H1 (cell line): ENCODE measurements around the gene PLAU. TPM values are rescaled to one million over a fixed set of nuclear protein-coding genes. Genes with fewer than 3 reads are reported as not detected.

Source experiments
- CTCF ChIA-PET: fragments of 300-600 bp; sonication (Branson Sonifier 250); formaldehyde crosslinking; loops from one replicate; lab custom pipeline; 2021; ENCODE audit not compliant: partially characterized antibody; lab: Charles Lee
- POLR2A ChIA-PET: fragments of 300-600 bp; sonication (Branson Sonifier 250); formaldehyde crosslinking; loops from one replicate; lab custom pipeline; 2021; ENCODE audit warnings: inconsistent platforms; ENCODE audit not compliant: partially characterized antibody; lab: Charles Lee
- DNase-seq, 2 experiments: peaks; one replicate each; pipeline versions ENCODE4 v3.0.0 to v3.0.0-alpha.2; 2010 to 2022; ENCODE audit warnings: low spot score in 2 of 2, low read depth in 1 of 2, mixed read lengths in 1 of 2
- FAIRE-seq: peaks from 2 replicates; lab custom pipeline; 2011; peaks lifted over from hg19 to GRCh38; lab: Jason Lieb, UNC
- H2AFZ ChIP-seq: 2 replicates; pipeline ENCODE4 v1.8.1; 2012; ENCODE audit warnings: low read length, inconsistent platforms
- H2AK5ac ChIP-seq: 2 replicates; pipeline ENCODE4 v1.6.1; 2013; ENCODE audit warnings: low read depth, low read length
- H2BK120ac ChIP-seq: replicated peaks from 2 replicates; pipeline ENCODE3; 2013; ENCODE audit warnings: low read depth, low read length, inconsistent platforms
- H2BK12ac ChIP-seq: 2 replicates; pipeline ENCODE4 v1.6.1; 2013; ENCODE audit warnings: low read depth, low read length
- H2BK15ac ChIP-seq: 2 replicates; pipeline ENCODE4 v1.6.1; 2013; ENCODE audit warnings: low read length
- H2BK20ac ChIP-seq: 2 replicates; pipeline ENCODE4 v1.6.1; 2013; ENCODE audit warnings: low read length
- H2BK5ac ChIP-seq: 2 replicates; pipeline ENCODE4 v1.6.1; 2013; ENCODE audit warnings: low read depth, low read length
- H3K14ac ChIP-seq: 2 replicates; pipeline ENCODE4 v1.6.1; 2013; ENCODE audit warnings: inconsistent platforms; ENCODE audit not compliant: insufficient read length
- H3K18ac ChIP-seq: 2 replicates; pipeline ENCODE4 v1.6.1; 2013; ENCODE audit warnings: low read length; ENCODE audit errors: extremely low read depth
- H3K23ac ChIP-seq: 2 replicates; pipeline ENCODE4 v1.6.1; 2013; ENCODE audit warnings: inconsistent platforms; ENCODE audit not compliant: insufficient read length
- H3K23me2 ChIP-seq: 2 replicates; pipeline ENCODE4 v1.6.1; 2013; ENCODE audit warnings: low read depth, low read length
- H3K27ac ChIP-seq: 2 replicates; pipeline ENCODE4 v1.6.1; 2011; ENCODE audit warnings: low read depth, low read length, inconsistent platforms
- H3K27me3 ChIP-seq, 4 experiments: replicated peaks in 1 of 4; 1 replicate in 1 of 4; 2 replicates in 3 of 4; pipeline versions ENCODE4 v1.6.1 to v1.8.1; 2011 to 2013; ENCODE audit warnings: low read length in 3 of 4, mild to moderate bottlenecking in 3 of 4, inconsistent platforms in 2 of 4, mixed read lengths in 2 of 4, moderate library complexity in 1 of 4; ENCODE audit not compliant: control insufficient read depth in 3 of 4, insufficient read depth in 3 of 4; ENCODE audit errors: extremely low read depth in 1 of 4
- H3K36me3 ChIP-seq, 4 experiments: 2 replicates each; pipeline versions ENCODE4 v1.6.1 to v1.8.1; 2011 to 2013; ENCODE audit warnings: mild to moderate bottlenecking in 4 of 4, low read length in 3 of 4, moderate library complexity in 2 of 4, control low read depth in 1 of 4, inconsistent platforms in 1 of 4; ENCODE audit not compliant: insufficient read depth in 4 of 4, control insufficient read depth in 2 of 4
- H3K4ac ChIP-seq: replicated peaks from 2 replicates; pipeline ENCODE3; 2013; ENCODE audit warnings: low read length, low read depth, mixed read lengths, inconsistent platforms; ENCODE audit not compliant: insufficient read length
- H3K4me1 ChIP-seq, 4 experiments: replicated peaks in 1 of 4; 1 replicate in 1 of 4; 2 replicates in 3 of 4; pipeline versions ENCODE4 v1.6.1 to v1.8.1; 2011 to 2013; ENCODE audit warnings: low read length in 3 of 4, inconsistent platforms in 2 of 4, mixed read lengths in 1 of 4; ENCODE audit not compliant: insufficient read depth in 4 of 4, control insufficient read depth in 3 of 4
- H3K4me2 ChIP-seq, 2 experiments: 2 replicates each; pipeline versions ENCODE4 v1.6.1 to v1.8.1; 2011 to 2013; ENCODE audit warnings: low read depth in 2 of 2, low read length in 2 of 2, control low read depth in 1 of 2, inconsistent platforms in 1 of 2, mild to moderate bottlenecking in 1 of 2; ENCODE audit not compliant: insufficient read depth in 1 of 2
- H3K4me3 ChIP-seq, 4 experiments: fragments of 200-600, 300-600 bp in 1 of 4; sonication (generic), shearing (Covaris generic), sonication (Bioruptor Twin) in 1 of 4; 2 replicates each; pipeline versions ENCODE4 v1.5.1 to v1.8.1; 2011 to 2016; ENCODE audit warnings: low read length in 4 of 4, low read depth in 3 of 4, control low read depth in 2 of 4, inconsistent platforms in 2 of 4, mild to moderate bottlenecking in 2 of 4, mixed read lengths in 1 of 4, moderate library complexity in 1 of 4; ENCODE audit not compliant: insufficient read depth in 2 of 4; ENCODE audit errors: extremely low read depth in 1 of 4
- H3K56ac ChIP-seq: replicated peaks from 2 replicates; pipeline ENCODE3; 2013; ENCODE audit warnings: low read depth, mild to moderate bottlenecking, mixed read lengths, low read length, inconsistent platforms; ENCODE audit not compliant: insufficient read length
- H3K79me1 ChIP-seq: 2 replicates; pipeline ENCODE4 v1.6.1; 2013; ENCODE audit warnings: low read depth, low read length, control low read depth
- H3K79me2 ChIP-seq, 2 experiments: 2 replicates each; pipeline versions ENCODE4 v1.6.1 to v1.8.1; 2012 to 2013; ENCODE audit warnings: low read length in 2 of 2, mild to moderate bottlenecking in 2 of 2, inconsistent platforms in 1 of 2; ENCODE audit not compliant: insufficient read depth in 2 of 2, control insufficient read depth in 1 of 2
- H3K9ac ChIP-seq, 4 experiments: replicated peaks in 1 of 4; 1 replicate in 1 of 4; 2 replicates in 3 of 4; pipeline versions ENCODE4 v1.6.1 to v1.8.1; 2011 to 2013; ENCODE audit warnings: low read depth in 3 of 4, low read length in 3 of 4, control low read depth in 2 of 4, mild to moderate bottlenecking in 2 of 4, moderate library complexity in 2 of 4, inconsistent platforms in 1 of 4; ENCODE audit errors: extremely low read depth in 1 of 4
- H3K9me3 ChIP-seq, 2 experiments: 2 replicates each; pipeline versions ENCODE4 v1.6.1 to v1.8.1; 2012 to 2013; ENCODE audit warnings: mild to moderate bottlenecking in 2 of 2, moderate library complexity in 2 of 2, control low read depth in 1 of 2, inconsistent platforms in 1 of 2, low read depth in 1 of 2, low read length in 1 of 2, mixed read lengths in 1 of 2; ENCODE audit not compliant: insufficient read depth in 2 of 2
- H4K20me1 ChIP-seq, 2 experiments: replicated peaks in 1 of 2; 2 replicates each; pipeline versions ENCODE3 to v1.8.1; 2011 to 2013; ENCODE audit warnings: inconsistent platforms in 2 of 2, low read length in 2 of 2, mild to moderate bottlenecking in 1 of 2; ENCODE audit not compliant: insufficient read depth in 2 of 2, control insufficient read depth in 1 of 2
- H4K5ac ChIP-seq: 2 replicates; pipeline ENCODE4 v1.6.1; 2013; ENCODE audit warnings: low read length, low read depth, mixed read lengths, inconsistent platforms; ENCODE audit not compliant: insufficient read length
- H4K8ac ChIP-seq: 2 replicates; pipeline ENCODE4 v1.8.0; 2013; ENCODE audit warnings: mild to moderate bottlenecking, moderate library complexity, low read length, inconsistent platforms; ENCODE audit not compliant: insufficient read depth; ENCODE audit errors: extremely low read depth
- H4K91ac ChIP-seq: replicated peaks from 2 replicates; pipeline ENCODE3; 2013; ENCODE audit warnings: low read length, mixed read lengths, inconsistent platforms; ENCODE audit not compliant: insufficient read length
- GABPA ChIP-seq: IDR thresholded peaks from 2 replicates; pipeline ENCODE4 v1.6.1; 2011; ENCODE audit warnings: mild to moderate bottlenecking, low read length, moderate library complexity, borderline replicate concordance; ENCODE audit not compliant: insufficient read depth
- HDAC6 ChIP-seq: IDR thresholded peaks from one replicate; pipeline ENCODE4 v1.7.1; 2012; ENCODE audit warnings: low read depth, mild to moderate bottlenecking, inconsistent platforms, low read length, moderate library complexity
- KDM4A ChIP-seq: IDR thresholded peaks from one replicate; pipeline ENCODE4 v1.7.1; 2012; ENCODE audit warnings: low read depth, mild to moderate bottlenecking, moderate library complexity, low read length, inconsistent platforms; ENCODE audit not compliant: severe bottlenecking
- SIRT6 ChIP-seq: IDR thresholded peaks from one replicate; pipeline ENCODE4 v1.7.1; 2012; ENCODE audit warnings: low read length, inconsistent platforms
- SIX5 ChIP-seq: IDR thresholded peaks from 2 replicates; pipeline ENCODE4 v1.6.1; 2011; ENCODE audit warnings: mild to moderate bottlenecking, low read depth, low read length
- SP1 ChIP-seq: IDR thresholded peaks from 2 replicates; pipeline ENCODE4 v1.6.1; 2011; ENCODE audit warnings: low read depth, low read length
- WGBS, 2 experiments: shearing (Covaris generic) in 1 of 2; methylation state at CpG; one replicate each; pipeline versions ENCODE4 v1.1.6 to v1.1.7; 2013 to 2015; ENCODE audit warnings: low lambda C conversion rate in 2 of 2, mixed read lengths in 2 of 2, inconsistent platforms in 1 of 2, low coverage in 1 of 2, missing lambda C conversion rate in 1 of 2; ENCODE audit not compliant: insufficient replicate concordance in 2 of 2, insufficient coverage in 1 of 2, insufficient read length in 1 of 2; ENCODE audit errors: extremely low coverage in 1 of 2, missing lambda C conversion rate in 1 of 2; 5-methylcytosine and 5-hydroxymethylcytosine counted together
- polyA plus RNA-seq, 7 experiments: library from polyadenylated mRNA; depleted of rRNA in 3 of 7; stranded (reverse) in 5 of 7; unstranded in 2 of 7; fragments of >200 nt in 5 of 7; fragments of 200-250 nt in 2 of 7; gene quantifications; 1 replicate in 5 of 7; 2 replicates in 1 of 7; 4 replicates in 1 of 7; pipeline versions ENCODE4 v1.2.1 to v1.2.3, GENCODE V29; 2011 to 2013; ENCODE audit warnings: missing spikeins in 2 of 7, mixed read lengths in 2 of 7
- total RNA-seq: library from RNA; stranded (reverse); fragmentation: NEBNext Ultra II Directional; extraction: Animal tissue kit (Norgen Biotek cat#: 25700); gene quantifications from 2 replicates; pipeline ENCODE4 v1.2.1, GENCODE V29; 2021

Gene PLAU
- total and polyA plus RNA-seq, 2 of the 8 experiments (the other 6 are each of a cell fraction or from before 2014, with no cell fraction given) = 16.2 to 26.1 TPM

DNA sequence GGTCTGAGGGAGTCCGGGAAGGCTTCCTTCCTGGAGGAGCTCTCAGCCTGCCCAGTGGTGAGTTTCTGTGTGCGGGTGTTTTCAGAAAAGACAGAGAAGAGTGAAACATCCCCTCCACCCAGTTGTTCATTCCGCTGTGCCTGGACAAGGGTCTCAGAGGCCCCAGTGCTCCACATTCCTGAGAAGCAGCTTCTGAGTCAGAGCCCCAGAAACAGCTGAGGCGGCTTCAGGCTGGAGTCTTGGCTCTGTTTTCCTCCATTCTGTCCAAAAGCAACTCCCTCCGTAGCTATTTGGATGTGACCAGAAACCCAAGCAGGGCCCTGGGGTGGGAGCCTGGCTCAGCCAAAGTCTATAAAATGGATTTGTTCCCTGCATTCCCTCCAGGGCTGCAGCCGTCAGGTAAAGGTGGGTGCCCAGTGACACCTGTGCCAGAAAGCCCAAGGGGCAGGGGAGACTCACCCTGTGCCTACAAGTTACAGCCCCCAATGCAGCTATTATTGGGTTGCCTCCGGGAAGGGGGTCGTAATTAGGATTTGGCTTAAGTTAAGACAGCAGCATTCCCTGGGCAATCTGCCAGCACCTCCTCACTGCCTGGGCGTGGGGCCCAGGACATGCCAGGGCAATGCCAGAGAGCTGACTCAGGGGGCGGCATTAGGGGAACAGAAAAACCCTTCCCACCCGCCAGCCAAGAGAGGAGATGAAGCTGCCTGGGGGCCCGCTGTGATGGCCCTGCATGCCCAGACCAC lies 23.5 kb upstream of the PLAU start:
- no peak overlapping the region for H4K5ac ChIP-seq
- no peak overlapping the region for H3K4me2 ChIP-seq
- H2BK15ac ChIP-seq = peak overlapping the region; percentile 29; the same call in 1 of the 2 replicates
- no peaks in the 10 kb centered on the region for H3K27me3 ChIP-seq
- FAIRE-seq = no peak
- no peak overlapping the region; the same call in none of the 2 replicates for H3K18ac ChIP-seq
- H3K4me3 ChIP-seq = no peak overlapping the region
- WGBS, 2 experiments = 81% methylated on average over 12 of the region's 12 CpGs; no CpG with 5 or more reads in 1 of the 2 experiments
- ChIA-PET CTCF (interaction anchor here (0.8 to 27.0 kb wide), 39 partner anchors 8 to 236 kb away, joined by 3 to 681 read pairs (median 6); no protein-coding TSS in a partner anchor), POLR2A (interaction anchor here (0.6 to 3.9 kb wide), 11 partner anchors 12 to 289 kb away, joined by 3 to 29 read pairs (median 4); partner anchors contain the start of gene PLAU)
- no peak overlapping the region for H3K27ac ChIP-seq
- H2BK20ac ChIP-seq = peak overlapping the region; percentile 61; the same call in 1 of the 2 replicates
- H3K23ac ChIP-seq = no peak overlapping the region
- no peaks in the 10 kb centered on the region for H3K9me3 ChIP-seq
- H2AFZ ChIP-seq = no peak overlapping the region
- no peak overlapping the region for H3K4ac ChIP-seq
- H2BK12ac ChIP-seq = peak overlapping the region; percentile 39; the same call in 1 of the 2 replicates
- H2AK5ac ChIP-seq = 0 out of 2 replicates have a peak overlapping the region, but pooled peaks have one; percentile 17
- H4K91ac ChIP-seq = peak overlapping the region; percentile 2
- H2BK5ac ChIP-seq = peak overlapping the region; percentile 81
- no peak overlapping the region for H3K9ac ChIP-seq
- no peaks in the 10 kb centered on the region for H3K23me2 ChIP-seq
- TF ChIP-seq SIRT6 = no peak
- TF ChIP-seq SIX5 = no peak
- TF ChIP-seq GABPA = no peak
- TF ChIP-seq HDAC6 = no peak
- TF ChIP-seq KDM4A = no peak
- no peak for TF ChIP-seq SP1
- no peak overlapping the region for H2BK120ac ChIP-seq
- no peak for DNase-seq
- peaks cover 1 to 9% (median 5%) of the 10 kb centered on the region in 4 experiments; a peak in 5 of 7 replicates for H3K4me1 ChIP-seq
- H3K79me1 ChIP-seq = no peaks in the 10 kb centered on the region
- no peak overlapping the region for H3K56ac ChIP-seq
- H3K79me2 ChIP-seq = no peaks in the 10 kb centered on the region
- no peaks in the 10 kb centered on the region for H3K36me3 ChIP-seq
- no peak overlapping the region for H4K8ac ChIP-seq
- H4K20me1 ChIP-seq = no peaks in the 10 kb centered on the region
- H3K14ac ChIP-seq = no peak overlapping the region
